Measurements from ENCODE around the gene RP2. TPM values are rescaled to one million over a fixed set of nuclear protein-coding genes. Genes with fewer than 3 reads are reported as not detected.

Gene RP2
- total and polyA plus RNA-seq, 2 experiments from 2014 or later = 2.4 to 3.8 TPM

DNA sequence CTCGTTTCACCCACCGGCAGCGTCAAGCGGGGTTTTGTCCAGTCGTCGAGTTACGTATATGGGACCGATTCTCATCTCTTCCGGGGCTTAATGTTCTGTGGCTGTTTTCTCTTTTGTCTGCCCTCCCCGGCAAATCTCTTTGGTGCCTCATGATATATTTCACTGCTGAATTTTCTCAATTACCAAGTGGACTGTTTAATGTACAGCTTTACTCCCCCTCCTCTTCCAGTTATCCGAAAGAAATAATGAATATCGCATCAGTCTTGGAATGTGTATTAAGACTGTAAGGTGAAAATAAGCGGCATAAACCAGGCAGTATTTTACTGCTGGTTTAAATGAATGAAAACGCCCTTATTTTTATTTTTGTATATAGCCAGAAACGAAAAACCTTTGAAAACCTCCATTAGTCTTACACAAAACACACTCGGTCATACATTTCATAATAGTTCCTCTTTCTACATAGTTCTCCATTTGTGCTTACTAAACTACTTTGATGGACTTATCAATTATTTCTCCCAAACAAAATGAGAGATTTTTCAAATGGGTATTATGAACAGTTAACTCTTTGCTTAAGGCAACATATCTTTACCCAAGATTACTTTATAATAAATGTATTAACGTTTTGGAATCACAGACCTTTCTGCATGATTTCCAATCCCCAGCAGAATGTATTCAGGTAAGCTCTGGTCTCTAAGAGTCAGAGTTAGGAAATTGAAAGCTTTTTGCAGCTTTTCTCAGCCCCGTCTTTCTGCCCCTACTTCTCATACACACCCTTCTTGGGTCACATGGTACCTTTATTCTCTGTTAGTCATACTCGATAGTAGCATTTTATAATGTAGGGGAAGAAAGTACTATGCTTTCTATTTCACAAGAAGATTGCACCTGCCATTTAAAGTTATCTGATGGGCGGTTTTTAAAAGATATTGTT, 979 bp downstream of the RP2 start:
- Histone ChIP-seq H3K9me3 (ENCODE audit: low read depth) (no peaks in the 10 kb centered on the region), H3K4me1 (ENCODE audit: low read depth) (no peaks in the 10 kb centered on the region), H3K36me3 (no peaks in the 10 kb centered on the region), H3K27me3 (no peaks in the 10 kb centered on the region), H3K27ac (peak overlapping the region; percentile 81), H3K4me3 (peak overlapping the region; percentile 49)
- DNase-seq (ENCODE audit: low read depth in 1 of 2, low spot score in 1 of 2) = no peak
- TF ChIP-seq CTCF (IDR thresholded peaks at IDR 0.05; ENCODE audit: low read depth, low read length) = no peak

- no peak overlapping the region for H3K27ac ChIP-seq
- no peak for TF ChIP-seq CTCF (IDR thresholded peaks at IDR 0.05; ENCODE audit: low read depth, low read length)
- H3K4me1 ChIP-seq (ENCODE audit: low read depth) = no peaks in the 10 kb centered on the region
- no peak for DNase-seq (ENCODE audit: low read depth in 1 of 2, low spot score in 1 of 2)
- H3K9me3 ChIP-seq (ENCODE audit: low read depth) = no peaks in the 10 kb centered on the region
- no peaks in the 10 kb centered on the region for H3K36me3 ChIP-seq
- H3K27me3 ChIP-seq = no peaks in the 10 kb centered on the region
- peak overlapping the region; percentile 49 for H3K4me3 ChIP-seq
These were observed 1.6 kb downstream of the RP2 start for GRCh38 chrX:46838486-46838870.

- TF ChIP-seq CTCF (IDR thresholded peaks at IDR 0.05; ENCODE audit: low read depth, low read length) = no peak
- Histone ChIP-seq H3K27ac (no peak overlapping the region), H3K9me3 (ENCODE audit: low read depth) (no peaks in the 10 kb centered on the region), H3K27me3 (no peaks in the 10 kb centered on the region), H3K4me3 (no peak overlapping the region), H3K36me3 (no peaks in the 10 kb centered on the region), H3K4me1 (ENCODE audit: low read depth) (no peaks in the 10 kb centered on the region)
- no peak for DNase-seq (ENCODE audit: low read depth in 1 of 2, low spot score in 1 of 2)
These were observed 2.2 kb downstream of the RP2 start for GRCh38 chrX:46838974-46839480.

DNA sequence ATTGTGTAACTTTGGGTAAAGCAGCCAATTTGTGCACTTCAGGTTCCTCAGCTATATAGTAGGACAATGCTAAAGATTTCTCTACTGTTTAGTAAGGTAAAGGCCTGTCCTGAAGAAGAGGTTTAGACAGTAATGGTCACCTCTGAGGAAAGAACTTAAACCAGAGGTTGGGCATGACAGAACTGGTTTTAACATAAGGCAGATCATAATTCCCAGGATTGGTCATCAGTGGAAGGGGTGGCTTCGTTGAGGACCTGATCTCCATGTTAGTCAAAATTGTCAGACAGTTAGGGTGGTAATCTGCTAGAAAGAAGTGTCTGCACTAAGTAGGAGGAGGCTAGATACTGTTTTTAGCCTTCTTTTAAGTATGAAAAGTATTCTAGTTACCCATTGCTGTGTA, 4.1 kb downstream of the RP2 start:
- H3K4me1 ChIP-seq (ENCODE audit: low read depth) = no peaks in the 10 kb centered on the region
- TF ChIP-seq CTCF (IDR thresholded peaks at IDR 0.05; ENCODE audit: low read depth, low read length) = no peak
- no peak overlapping the region for H3K4me3 ChIP-seq
- H3K36me3 ChIP-seq = no peaks in the 10 kb centered on the region
- H3K27ac ChIP-seq = no peak overlapping the region
- no peaks in the 10 kb centered on the region for H3K27me3 ChIP-seq
- DNase-seq (ENCODE audit: low read depth in 1 of 2, low spot score in 1 of 2) = no peak
- no peaks in the 10 kb centered on the region for H3K9me3 ChIP-seq (ENCODE audit: low read depth)

DNA sequence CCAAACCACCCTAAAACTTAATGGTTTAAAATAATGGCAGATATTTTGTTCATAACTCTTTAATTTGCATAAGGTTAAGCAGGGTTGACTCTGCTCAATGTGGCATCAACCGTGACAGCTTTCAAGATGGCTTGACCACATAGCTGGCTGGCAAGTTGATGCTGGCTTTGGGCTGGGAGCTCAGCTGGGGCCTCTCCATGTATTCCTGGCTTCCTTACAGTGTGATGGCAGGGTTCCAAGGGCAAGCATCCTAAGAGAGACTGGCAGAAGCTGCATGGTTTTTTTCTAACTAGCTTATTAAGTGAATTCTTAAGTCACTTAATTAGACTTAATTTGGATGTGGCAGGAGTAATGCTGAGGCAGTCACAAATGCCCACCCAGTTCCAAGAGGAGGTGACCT, 4.5 kb downstream of the RP2 start:
- H3K4me1 ChIP-seq (ENCODE audit: low read depth) = no peaks in the 10 kb centered on the region
- DNase-seq (ENCODE audit: low read depth in 1 of 2, low spot score in 1 of 2) = peak in 1 of 2 donors; percentile 47
- H3K27ac ChIP-seq = no peak overlapping the region
- no peaks in the 10 kb centered on the region for H3K27me3 ChIP-seq
- no peak for TF ChIP-seq CTCF (IDR thresholded peaks at IDR 0.05; ENCODE audit: low read depth, low read length)
- no peaks in the 10 kb centered on the region for H3K9me3 ChIP-seq (ENCODE audit: low read depth)
- no peak overlapping the region for H3K4me3 ChIP-seq
- H3K36me3 ChIP-seq = no peaks in the 10 kb centered on the region

All from cardiac muscle cell (in vitro differentiated cells and primary cell).